Breast epithelium (tissue), 4 donors: ENCODE data around the gene UNK. TPM values are rescaled to one million over a fixed set of nuclear protein-coding genes. Genes with fewer than 3 reads are reported as not detected.

Experiments used
- DNase-seq, 2 donors: peaks; one replicate each; pipeline ENCODE4 v3.0.0-alpha.2; 2019; ENCODE audit warnings: low spot score in 2 of 2
- H3K27ac ChIP-seq, 2 donors: fragments of 200-600 bp; sonication (generic) in 1 of 2; one replicate each; pipeline ENCODE4 v1.5.1; 2016 to 2019; ENCODE audit warnings: mild to moderate bottlenecking in 1 of 2
- H3K27me3 ChIP-seq, 2 donors: fragments of 200-600 bp; sonication (generic) in 1 of 2; one replicate each; pipeline versions ENCODE4 v1.5.1 to v1.6.0; 2017 to 2019; ENCODE audit warnings: control low read depth in 1 of 2, mild to moderate bottlenecking in 1 of 2
- H3K36me3 ChIP-seq: fragments of 200-600 bp; one replicate; pipeline ENCODE4 v1.5.1; 2019
- H3K4me1 ChIP-seq, 2 donors: fragments of 200-600 bp; sonication (generic); one replicate each; pipeline ENCODE4 v1.5.1; 2016 to 2019; ENCODE audit warnings: control low read depth in 1 of 2
- H3K4me3 ChIP-seq, 3 donors: fragments of 200-600 bp; sonication (generic); 1 replicate in 2 of 3; 2 replicates in 1 of 3; pipeline ENCODE4 v1.5.1; 2016 to 2019; ENCODE audit warnings: mild to moderate bottlenecking in 3 of 3, moderate library complexity in 2 of 3
- H3K9me3 ChIP-seq, 2 donors: fragments of 200-600 bp; sonication (generic) in 1 of 2; one replicate each; pipeline ENCODE4 v1.5.1; 2016 to 2019; ENCODE audit warnings: control low read depth in 1 of 2
- CTCF ChIP-seq, 3 donors: fragments of 450-650 bp; IDR thresholded peaks; one replicate each; pipeline ENCODE4 v1.5.1; 2016 to 2017; ENCODE audit warnings: antibody characterized with exemption in 3 of 3, mild to moderate bottlenecking in 3 of 3, moderate library complexity in 3 of 3
- POLR2A ChIP-seq: fragments of 450-650 bp; IDR thresholded peaks from one replicate; pipeline ENCODE4 v1.6.1; 2016; ENCODE audit warnings: antibody characterized with exemption, mild to moderate bottlenecking, moderate library complexity
- POLR2AphosphoS5 ChIP-seq, 3 donors: sonication (generic); formaldehyde crosslinking; IDR thresholded peaks; one replicate each; pipeline ENCODE4 v1.6.1; 2017; ENCODE audit warnings: antibody characterized with exemption in 3 of 3
- intact Hi-C: fragments of 100-400 bp; cut with DNase I; formaldehyde crosslinking; loops from one replicate; pipeline ENCODE4 v1.15.1; 2023; ENCODE audit warnings: low total_unique reads
- total RNA-seq, 3 donors: library from RNA; depleted of rRNA; stranded (reverse); fragments of >200 nt; gene quantifications; one replicate each; pipeline ENCODE4 v1.1.0, GENCODE V29; 2016

The UNK gene
- total RNA-seq, 3 donors from 2014 or later, result 18.7 to 43.3 (median 28.5) TPM

GRCh38 chr17:75819116-75819515 is 34.5 kb downstream of the UNK start:
- intact Hi-C loops, result no loop called here
- no peak for TF ChIP-seq POLR2AphosphoS5 (IDR thresholded peaks at IDR 0.05)
- no peak for TF ChIP-seq CTCF (IDR thresholded peaks at IDR 0.05)
- no peak for TF ChIP-seq POLR2A
- H3K36me3 ChIP-seq, result peaks cover 11% of the 10 kb centered on the region

GRCh38 chr17:75819678-75820077 is 35.1 kb downstream of the UNK start:
- Histone ChIP-seq H3K4me3 (no peak overlapping the region), H3K9me3 (no peaks in the 10 kb centered on the region), H3K4me1 (peaks cover 4 to 17% of the 10 kb centered on the region in 2 donors), H3K27ac (peak overlapping the region in 1 of 2 donors; percentile 36), H3K27me3 (no peaks in the 10 kb centered on the region), H3K36me3 (peaks cover 11% of the 10 kb centered on the region)
- intact Hi-C loops, result no loop called here
- TF ChIP-seq POLR2A, result no peak
- TF ChIP-seq CTCF (IDR thresholded peaks at IDR 0.05), result no peak
- TF ChIP-seq POLR2AphosphoS5 (IDR thresholded peaks at IDR 0.05), result no peak
- DNase-seq, result no peak

More at GRCh38 chr17:75819116-75819515, 34.5 kb downstream of the UNK start:
- no peak for DNase-seq
- no peak overlapping the region for H3K4me3 ChIP-seq
- peak overlapping the region in 1 of 2 donors; percentile 36 for H3K27ac ChIP-seq
- H3K9me3 ChIP-seq, result no peaks in the 10 kb centered on the region
- no peaks in the 10 kb centered on the region for H3K27me3 ChIP-seq
- H3K4me1 ChIP-seq, result peaks cover 4 to 16% of the 10 kb centered on the region in 2 donors

- Histone ChIP-seq H3K27ac (peak overlapping the region in 1 of 2 donors; percentile 36), H3K4me1 (peaks cover 4 to 21% of the 10 kb centered on the region in 2 donors), H3K36me3 (peaks cover 11% of the 10 kb centered on the region), H3K4me3 (no peak overlapping the region), H3K9me3 (no peaks in the 10 kb centered on the region), H3K27me3 (no peaks in the 10 kb centered on the region)
- DNase-seq, result no peak
- intact Hi-C loops, result loop anchor here (1.0 kb wide), 1 partner anchor 18 kb away; no protein-coding TSS in a partner anchor
- TF ChIP-seq CTCF (IDR thresholded peaks at IDR 0.05), result no peak
- no peak for TF ChIP-seq POLR2AphosphoS5 (IDR thresholded peaks at IDR 0.05)
- no peak for TF ChIP-seq POLR2A
Measured at GRCh38 chr17:75820094-75821080, 35.8 kb downstream of the UNK start.

- Histone ChIP-seq H3K9me3 (no peaks in the 10 kb centered on the region), H3K4me3 (no peak overlapping the region), H3K36me3 (peaks cover 11% of the 10 kb centered on the region), H3K27me3 (no peaks in the 10 kb centered on the region), H3K27ac (peak overlapping the region; percentile 55 to 73), H3K4me1 (peaks cover 4 to 23% of the 10 kb centered on the region in 2 donors)
- DNase-seq, result no peak
- intact Hi-C loops, result loop anchor here (1.0 kb wide), 1 partner anchor 17 kb away; no protein-coding TSS in a partner anchor
- TF ChIP-seq POLR2A (no peak), CTCF (IDR thresholded peaks at IDR 0.05) (no peak), POLR2AphosphoS5 (IDR thresholded peaks at IDR 0.05) (no peak)
Measured at GRCh38 chr17:75821552-75821951, 36.9 kb downstream of the UNK start.
